NCI-H1436 treated with DMSO at 0.1 percent for 48 hours (cell line): Measurements from ENCODE around the gene TIMP4.

Source experiments
- DNase-seq: peaks from one replicate; lab custom pipeline; 2025; lab: John Stamatoyannopoulos, UW

Gene TIMP4

DNA sequence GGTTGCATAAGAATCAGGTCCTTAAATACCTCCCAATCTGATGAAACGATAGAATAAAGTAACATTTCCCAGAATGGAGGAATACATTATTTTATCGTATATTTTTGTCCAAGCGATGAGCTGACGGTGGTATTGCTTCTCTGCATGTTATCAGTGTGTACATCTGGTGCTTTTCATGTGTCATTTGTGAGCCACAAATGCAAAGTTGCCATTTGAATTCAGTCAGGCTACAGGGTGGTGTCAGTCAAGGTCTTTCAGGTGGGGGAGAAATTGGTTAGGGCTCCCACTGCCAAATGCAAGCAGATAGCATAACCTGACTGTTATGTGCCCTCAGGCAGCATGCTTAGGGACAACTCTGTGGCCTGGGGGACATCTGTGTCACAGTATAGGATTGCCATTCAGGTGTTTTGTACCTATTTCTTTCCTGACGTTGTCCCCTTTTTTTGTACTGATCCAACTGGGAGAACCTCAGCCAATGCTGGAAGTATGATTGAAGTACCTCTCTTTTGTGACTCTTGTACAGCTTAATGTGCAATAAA, 26.5 kb upstream of the TIMP4 start:
- no peak for DNase-seq

DNA sequence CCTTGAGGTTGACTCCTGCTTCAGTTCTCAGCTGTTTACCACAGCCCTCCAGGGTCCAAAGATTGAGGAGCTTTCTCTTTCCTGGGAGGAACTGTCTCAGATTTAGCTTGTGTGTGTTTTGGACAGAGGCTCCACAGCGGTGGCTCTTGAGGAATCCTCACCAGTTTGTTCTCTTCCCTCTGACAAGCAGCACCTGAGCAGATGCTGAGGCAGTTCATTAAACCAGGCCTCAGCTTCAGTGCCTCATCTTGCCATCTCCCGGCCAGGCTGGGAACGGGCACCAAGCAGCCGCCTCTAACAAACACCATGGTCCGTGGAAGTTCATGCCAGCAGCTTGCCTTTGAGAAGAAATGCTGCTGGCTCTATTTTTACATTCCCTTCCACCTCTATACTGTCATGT, 25.8 kb upstream of the TIMP4 start:
- no peak for DNase-seq

DNA sequence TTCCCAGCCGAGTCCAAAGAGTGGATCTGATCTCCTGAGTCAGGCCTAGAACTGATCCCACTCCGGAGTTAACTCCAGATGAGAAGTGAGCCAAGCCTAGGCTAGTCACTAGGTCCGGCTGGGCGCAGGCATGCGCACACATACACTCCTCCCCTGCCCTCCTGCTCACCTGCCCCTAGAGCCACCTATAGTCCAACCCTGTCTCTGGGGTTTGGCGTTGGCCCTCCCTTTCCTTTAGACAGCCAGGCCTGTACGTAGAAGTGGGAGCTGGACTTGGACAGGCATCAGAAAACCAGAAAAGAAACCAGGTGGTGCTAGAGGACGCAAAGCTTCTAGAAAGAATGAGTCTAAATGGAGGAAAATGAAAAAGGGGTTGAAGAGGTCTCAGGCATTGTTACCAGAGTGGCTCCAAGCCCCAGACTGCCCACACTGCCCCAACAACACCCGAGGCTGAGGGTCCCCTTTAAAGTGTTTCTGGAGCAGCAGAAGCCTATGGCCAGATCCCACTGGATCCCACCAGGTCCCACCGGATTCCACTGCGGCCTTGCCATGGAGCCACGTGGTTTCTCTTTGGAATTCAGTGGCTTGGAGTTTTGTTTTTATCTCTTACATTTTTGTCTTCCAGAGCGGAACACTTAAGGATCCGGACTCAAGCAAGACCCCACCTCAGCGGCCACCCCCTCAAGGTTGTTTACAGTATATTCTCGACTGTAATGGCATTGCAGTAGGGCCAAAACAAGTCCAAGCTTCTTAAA, 24.2 kb upstream of the TIMP4 start:
- no peak for DNase-seq

DNA sequence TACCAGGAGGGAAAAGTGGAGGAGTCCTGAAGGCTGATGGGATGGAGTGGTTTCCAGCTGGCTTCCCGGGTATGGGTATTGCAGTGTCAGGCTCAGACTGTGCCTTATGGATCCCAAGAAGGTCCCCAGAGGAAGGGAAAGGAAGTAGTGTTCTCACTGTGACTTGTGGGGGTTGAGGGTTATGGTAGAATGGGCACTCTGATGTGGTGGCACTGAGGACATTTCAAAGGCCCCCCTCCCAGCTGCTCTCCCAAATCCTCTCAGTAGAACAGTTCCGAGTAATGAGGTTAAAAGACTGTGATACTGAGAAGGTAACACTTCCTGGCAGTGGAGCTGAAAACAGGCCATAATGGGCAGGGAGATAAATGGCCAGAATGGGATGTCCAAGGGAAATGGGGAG, 23.1 kb upstream of the TIMP4 start:
- no peak for DNase-seq

DNA sequence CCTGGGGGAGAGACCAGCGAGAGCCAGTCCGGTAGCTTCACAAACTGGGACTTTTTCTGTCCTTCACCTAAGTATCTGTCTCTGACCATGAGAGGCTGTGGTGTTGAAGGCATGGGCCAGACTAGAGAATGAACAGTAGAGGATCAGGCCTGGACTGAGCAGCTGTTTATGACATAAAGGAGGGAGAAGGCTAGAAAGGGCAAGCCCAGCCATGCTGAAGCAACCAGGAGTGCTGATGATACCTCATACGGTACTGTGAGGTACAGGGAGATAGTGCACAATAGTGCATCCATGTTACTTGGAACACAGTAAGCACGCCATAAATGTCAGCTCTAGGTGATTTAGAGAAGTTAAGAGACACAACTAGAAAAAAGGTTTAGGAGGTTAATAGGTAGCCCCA, 22.6 kb upstream of the TIMP4 start:
- DNase-seq = no peak

DNA sequence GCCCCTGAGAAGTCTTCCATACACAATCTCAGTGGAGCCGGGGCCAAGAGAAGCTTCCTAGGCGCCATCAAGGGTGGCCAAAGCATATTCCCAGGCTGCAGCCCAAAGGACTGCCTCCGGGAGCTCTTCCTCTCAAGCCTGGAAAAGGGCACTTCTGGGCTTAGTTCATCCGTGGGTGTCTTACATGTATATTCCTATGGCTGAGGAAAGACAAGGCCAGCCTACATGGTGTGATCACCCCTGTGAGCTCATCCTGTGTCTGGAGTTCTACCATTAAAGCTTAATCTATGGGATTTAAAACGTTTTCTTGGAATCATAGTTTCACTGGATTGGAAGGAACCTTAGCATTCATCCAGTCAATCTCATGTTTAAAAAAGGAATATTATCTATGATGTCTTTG, 21.9 kb upstream of the TIMP4 start:
- no peak for DNase-seq

DNA sequence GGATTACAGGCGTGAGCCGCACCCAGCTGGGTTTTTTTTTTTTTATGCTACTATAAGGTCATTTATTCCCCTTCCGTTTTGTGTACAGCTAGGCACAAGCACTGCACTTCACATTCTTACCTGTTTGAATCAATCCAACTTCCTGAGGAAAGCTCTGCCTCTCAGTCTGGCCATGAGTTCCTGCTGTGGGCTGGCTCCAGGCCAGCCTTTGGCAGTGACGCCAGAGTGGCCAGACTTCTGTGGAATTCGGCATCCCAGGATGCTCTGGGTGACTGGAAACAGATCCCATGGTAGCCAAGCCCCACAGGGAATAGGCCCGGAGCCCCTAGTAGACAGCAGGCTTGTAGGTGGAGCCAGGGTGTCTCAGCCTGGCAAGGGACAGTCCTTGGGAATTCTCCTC, 21.5 kb upstream of the TIMP4 start:
- DNase-seq = no peak

DNA sequence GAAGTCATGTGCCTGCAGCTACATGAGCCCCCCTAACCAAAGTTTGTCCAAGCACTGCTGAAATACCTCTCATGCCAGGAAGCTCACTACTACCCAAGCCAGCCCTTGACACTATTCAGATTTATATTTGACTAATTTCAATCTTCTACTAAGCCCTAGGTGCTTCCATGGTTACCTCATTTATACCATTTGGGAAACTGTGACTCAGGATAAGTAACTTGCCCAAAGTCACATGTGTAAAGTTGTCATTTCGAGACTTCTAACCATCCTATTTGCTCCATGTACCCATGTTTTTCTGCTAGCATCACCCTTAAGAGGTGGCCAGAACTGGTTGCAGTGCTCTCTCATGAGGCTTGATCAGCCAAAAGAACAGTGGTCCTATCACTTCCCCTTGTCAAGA, 20.7 kb upstream of the TIMP4 start:
- no peak for DNase-seq

DNA sequence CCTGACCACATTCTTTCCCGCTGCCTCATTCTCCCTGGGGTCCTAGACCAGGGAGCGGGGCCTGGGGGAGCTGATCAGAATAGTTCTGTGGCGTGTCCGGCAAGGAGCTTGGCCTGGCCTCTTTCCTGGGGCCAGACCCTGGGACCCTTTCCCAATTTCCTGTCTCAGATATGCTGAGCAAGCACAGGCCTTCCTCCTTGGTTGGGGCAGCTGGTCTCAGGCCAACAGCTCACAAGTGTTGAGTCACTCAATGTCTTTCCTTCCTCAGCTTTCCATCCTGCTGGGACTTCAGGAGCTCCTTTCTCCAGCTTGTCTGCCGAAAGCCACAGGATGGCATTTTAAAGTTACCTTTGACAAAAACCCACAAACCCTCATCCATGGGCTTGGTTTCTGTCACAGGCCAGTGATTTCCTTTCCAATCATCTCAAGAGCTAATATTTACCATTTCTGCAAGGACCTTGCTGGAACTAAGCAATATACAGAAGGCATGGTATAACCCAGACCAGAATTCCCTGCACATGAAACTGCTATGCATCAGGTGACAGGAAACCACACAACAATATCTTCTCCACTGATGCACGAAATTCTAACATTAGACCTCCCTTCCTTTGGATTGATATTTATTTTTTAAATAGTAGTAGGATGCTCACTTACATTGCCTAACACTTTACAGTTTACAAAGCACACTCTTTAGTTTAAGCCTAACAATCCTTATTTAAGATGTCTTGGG, 19.5 kb upstream of the TIMP4 start:
- DNase-seq = no peak

DNA sequence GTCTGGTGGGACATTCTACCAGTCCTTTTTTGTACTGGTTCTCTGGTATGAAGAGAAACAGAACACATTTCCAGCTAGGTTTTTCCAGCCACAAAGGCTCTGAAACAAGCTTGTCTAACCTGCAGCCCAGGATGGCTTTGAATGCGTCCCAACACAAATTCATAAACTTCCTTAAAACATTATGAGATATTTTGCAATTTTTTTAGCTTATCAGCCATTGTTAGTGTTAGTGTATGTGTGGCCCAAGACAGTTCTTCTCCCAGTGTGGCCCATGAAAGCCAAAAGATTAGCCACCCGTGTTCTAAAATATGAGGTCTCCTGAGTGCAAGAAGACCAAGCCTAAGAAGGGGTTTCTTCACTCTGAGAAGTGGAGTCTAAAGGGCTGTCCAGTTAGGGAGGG, 18.4 kb upstream of the TIMP4 start:
- no peak for DNase-seq

DNA sequence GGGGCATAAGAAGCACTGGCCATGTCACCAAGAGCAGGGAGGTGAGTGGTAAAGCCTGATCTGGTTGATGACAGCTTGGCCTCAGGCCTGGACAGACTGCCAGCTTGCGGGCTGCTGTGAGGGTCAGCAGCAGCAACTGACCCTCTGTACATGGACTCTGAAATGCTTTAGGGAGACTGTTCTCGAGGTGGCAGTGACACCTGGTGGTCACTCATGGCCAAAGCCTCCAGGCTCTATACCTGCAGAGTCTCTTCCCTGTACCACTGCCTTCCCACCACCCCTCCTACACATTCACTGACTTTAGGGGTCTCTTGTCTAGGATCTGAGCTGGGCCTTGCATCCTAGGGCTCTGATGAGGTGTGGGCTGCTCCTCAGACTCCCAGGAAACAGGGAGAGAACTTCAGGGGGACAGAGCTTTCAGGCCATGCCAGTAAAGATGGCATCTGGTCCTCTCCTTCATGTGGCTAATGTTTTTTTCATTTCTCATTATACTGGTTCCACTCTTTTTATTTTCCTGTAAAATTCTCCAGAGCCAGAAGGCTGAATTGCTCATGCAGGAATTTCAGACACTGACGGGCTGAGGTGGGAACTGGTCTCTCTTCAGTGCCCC, 17.2 kb upstream of the TIMP4 start:
- DNase-seq = no peak

DNA sequence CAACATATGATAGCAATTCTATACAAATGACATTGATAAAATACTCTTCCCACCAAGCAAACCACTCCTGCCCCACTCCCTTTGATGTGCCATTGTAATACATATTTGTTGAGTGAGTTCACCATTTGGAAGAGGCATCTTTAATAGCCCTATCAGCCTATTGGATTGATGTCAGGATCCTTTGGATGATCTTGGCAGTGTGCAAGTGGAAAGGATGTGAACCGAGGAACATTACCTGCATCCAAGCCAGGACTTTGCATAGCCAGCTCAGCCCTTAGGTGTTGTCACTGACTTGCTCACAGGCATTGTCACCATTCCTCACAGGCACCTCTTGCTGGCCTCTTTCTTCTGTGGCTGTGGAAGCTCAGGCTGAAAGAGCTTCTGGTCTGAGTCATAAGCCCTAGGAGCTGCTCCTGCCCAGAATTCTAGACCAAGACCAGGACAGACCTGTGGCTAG, 16.5 kb upstream of the TIMP4 start:
- DNase-seq = no peak

DNA sequence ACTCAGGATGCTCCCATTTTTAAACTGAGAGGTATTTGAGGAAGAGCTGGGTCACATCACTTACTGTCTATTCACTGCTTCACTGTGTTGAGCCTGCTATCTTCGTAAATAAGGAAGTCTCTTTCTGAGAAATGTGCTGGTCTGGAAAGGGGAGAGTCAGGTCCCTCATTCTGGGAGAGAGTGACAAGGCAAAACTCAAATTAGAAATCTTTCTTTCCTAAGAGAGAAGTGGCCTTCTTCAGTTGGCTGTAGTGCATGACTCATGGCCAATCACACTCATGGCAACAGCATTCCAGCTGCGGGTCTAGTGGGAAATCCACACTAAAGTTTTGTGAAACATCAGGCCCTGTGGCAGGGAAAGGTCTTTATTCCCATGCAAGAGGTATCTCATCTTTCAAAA, 11.5 kb upstream of the TIMP4 start:
- no peak for DNase-seq

DNA sequence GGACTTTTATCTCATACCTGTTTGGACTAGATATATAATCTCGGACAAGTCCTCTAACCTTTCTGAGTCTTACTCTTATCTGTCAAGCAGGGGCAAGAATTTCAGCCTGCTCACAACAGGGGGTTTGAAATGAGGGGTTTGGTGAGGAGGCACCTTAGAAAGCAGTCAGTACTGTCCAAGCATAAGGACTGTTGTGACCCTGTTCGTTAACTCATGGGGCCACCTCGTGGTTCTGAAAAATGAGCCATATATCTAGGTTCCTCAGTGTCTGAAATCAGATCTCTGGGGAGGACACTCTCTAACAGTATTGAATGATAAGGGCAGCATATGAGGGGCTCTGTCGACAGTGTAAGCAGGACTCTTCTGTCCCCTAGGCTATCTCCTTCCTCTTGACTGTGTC, 7.2 kb upstream of the TIMP4 start:
- DNase-seq = no peak

DNA sequence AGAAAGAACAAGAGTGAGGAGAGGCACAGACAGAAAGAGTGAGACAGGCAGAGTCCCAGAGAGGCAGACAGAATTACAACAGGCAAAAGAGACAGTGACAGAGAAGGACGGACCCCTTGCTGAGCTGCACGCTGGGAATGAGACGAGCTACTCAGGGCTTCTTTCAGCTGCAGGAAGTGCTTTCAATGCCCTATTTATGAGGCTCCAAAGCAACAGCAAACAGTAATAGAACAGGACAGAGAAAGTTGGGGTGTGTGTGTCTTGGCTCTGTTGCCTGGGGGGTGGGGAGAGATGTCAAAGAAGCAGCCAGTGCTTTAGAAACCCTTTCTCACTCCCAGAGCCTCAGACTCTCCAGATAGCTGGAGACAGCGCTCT, 502 bp upstream of the TIMP4 start:
- no peak for DNase-seq

DNA sequence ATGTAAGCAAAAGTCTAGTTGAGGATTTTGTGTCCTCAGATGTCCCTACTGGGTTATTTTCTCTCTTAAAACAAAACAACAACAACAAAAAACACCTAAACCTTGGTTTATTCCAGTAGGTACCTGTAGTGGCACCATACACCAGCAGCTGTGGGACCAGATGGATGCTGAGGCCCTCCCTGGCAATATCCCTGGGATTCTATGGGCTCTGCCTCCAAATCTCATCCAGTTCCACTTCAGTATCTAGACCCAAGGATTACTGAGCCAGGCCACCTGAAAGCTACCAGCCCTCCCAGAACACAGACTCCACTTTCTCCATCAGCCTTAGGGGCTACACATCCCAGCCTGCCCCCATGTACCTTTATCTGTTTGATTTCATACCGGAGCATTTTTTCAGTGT, 1.7 kb downstream of the TIMP4 start:
- DNase-seq = no peak

DNA sequence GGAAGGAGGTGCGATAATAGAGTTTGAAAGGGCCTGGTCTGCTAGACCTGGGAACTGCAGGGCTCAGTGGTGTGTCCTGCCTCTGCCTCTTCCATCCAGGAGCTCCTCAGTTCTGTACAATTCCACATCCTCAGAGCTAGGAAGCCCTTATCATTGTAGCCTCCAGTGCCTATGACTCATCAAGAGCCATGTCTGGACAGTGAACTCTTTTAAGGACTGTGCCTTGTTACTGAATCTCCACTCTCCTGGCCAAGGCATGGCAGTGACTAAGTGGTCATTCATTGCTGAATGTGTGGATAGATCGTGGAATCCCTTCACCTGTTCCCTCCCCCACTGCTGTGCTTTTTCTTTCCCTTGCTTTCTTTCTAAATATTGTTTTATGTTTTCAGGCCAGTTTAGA, 2.9 kb downstream of the TIMP4 start:
- DNase-seq = no peak

DNA sequence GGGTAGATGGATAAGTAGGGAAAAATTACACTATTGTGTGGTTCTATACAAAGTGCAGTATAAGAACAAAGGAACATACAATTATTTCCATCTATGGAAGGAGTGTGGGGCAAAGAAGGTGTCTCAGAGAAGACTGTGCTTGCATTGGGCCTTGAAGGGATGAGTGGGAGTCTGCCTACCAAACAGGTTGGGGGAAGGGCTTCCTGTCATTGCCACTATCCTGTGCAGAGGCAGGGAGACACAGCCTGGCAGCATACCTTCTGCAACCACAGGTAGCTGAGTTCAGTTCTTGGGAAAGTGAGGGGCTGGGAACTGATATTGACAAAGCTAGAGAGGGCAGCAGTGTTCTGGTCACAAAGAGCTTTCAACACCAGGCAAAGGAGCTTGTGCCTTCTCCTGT, 3.4 kb downstream of the TIMP4 start:
- no peak for DNase-seq

DNA sequence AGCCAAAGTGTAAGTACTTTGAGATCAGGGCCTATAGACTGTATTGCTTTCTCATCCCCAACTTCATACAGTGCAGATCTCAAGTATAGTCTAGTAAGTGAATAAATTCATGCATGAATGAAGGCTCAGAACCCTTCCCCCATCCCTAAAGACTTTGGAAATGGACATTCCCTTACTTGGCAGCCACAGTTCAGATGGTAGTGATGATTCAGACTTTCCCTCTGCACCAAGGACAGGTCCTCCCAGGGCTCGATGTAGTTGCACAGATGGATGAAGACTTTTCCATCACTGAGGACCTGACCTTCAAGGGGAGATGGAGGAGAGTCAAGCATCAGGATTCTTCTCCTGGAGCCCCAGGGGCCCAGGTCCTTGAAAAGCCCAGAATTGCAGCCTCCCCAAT, 4.6 kb downstream of the TIMP4 start:
- no peak for DNase-seq

DNA sequence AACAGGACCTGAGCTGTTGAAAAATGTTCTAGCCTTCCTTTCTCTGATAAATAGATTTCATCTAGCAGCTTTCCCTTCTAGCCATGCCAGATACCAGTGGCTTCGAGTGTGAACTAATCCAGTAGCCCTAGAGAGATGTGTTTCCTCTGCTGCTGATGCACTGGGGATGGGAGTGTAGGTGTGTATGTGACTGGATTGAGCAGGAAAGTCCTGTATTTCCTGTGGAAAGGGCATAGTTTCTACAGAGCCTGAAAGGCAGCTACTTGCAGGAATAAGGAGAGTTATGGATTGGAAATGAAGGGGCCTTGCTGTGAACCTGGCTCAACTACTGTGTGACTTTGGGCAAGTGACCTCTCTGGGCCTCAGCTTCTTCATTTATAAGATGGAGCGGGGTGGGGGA, 8.6 kb downstream of the TIMP4 start:
- DNase-seq = no peak

DNA sequence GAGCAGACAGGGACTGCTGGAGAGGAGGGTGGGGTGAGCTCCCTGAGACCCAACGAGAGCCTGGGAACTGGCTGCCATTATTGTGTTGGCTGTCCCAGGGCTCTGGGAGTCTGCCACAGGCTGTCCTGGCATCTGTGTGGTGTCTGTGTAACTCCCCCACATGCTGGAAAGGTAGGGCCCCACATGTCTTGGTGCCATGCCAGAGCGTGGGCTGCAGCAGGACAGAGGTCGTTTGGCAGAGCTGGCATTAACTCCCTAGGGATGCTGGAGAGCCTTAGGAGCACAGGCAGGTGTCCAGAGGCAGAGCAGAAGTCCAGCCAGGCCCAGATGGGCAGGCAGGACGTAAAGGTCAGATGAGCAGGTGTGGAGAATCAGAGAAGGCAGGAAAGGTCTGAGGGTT, 9.7 kb downstream of the TIMP4 start:
- no peak for DNase-seq

DNA sequence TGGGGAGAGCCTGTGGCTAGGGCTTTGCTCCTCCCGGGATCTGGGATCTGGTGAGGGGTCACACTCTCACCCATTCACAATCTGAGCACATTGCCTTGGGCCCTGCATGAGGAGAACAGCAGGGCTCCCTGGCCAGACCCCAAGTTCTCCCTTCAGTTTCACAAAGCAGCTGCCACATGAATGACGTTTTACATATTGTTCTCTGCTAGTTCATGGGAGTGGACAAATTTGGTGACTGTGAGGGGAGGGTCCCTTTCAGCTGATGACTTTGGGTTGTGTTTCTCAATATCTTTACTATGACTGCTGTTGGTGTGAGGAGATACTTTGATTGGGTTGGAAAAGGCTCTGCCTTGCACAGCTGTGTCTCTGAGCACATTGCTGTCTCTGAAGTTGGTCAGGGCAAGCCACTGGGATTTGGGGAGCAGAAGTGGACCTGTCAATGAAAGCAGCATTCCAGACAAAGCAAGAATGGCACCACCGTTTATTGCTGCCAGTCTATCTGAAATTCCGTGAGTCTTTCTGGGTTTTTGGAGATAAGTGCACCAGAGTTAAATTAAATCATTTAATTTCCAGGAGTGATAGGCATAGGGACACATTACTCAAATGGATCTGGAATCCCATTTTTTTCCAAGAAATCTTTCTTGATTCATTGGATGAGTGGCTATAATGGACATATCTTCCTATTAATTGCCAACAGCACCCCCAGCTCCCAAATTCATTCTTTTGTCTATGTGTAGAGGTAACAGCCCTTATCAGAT, 10.3 kb downstream of the TIMP4 start:
- DNase-seq = no peak
